ENCODE results near the gene DMD. TPM values are rescaled to one million over a fixed set of nuclear protein-coding genes. Genes with fewer than 3 reads are reported as not detected.

The DMD gene
- total and polyA plus RNA-seq, 4 experiments from 2014 or later: 0.18 to 0.55 (median 0.19) TPM; not detected in 1

DNA sequence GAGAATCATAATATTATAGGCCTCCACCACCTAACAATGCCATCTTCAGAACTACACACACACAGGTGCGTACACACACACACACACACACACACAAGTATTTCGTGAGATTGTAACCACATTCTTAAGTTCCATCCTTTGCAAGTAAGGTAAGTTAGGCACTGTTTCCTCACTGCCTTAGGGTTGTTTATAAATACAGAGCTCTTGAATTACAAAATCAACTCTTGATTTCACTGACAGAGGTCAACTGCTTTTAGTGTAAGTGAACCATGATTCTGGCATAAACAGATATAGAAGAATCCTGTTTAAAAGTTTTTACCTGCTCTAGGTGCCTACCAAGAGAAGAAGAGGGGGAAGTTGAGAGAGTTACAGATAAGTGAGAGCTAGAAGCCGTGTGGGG, 166.1 kb downstream of the DMD start:
- no peak overlapping the region for H3K27ac Mint-ChIP-seq
- no peaks in the 10 kb centered on the region for H3K4me1 Mint-ChIP-seq
- Histone ChIP-seq H3K27ac (ENCODE audit: low read depth, low read length) (no peak overlapping the region), H3K4me1 (ENCODE audit: insufficient read depth, low read length) (no peaks in the 10 kb centered on the region), H3K36me3 (ENCODE audit: insufficient read depth, low read length) (no peaks in the 10 kb centered on the region), H3K9me3 (ENCODE audit: control insufficient read depth in 1 of 2, low read length in 2 of 2) (no peaks in the 10 kb centered on the region), H3K27me3 (ENCODE audit: insufficient read depth, low read length) (no peaks in the 10 kb centered on the region), H3K4me3 (ENCODE audit: low read length in 2 of 2) (no peak overlapping the region)
- peaks cover 0 to 7% (median 0%) of the 10 kb centered on the region in 8 donors for H3K9me3 Mint-ChIP-seq
- H3K36me3 Mint-ChIP-seq: no peaks in the 10 kb centered on the region
- DNase-seq: no peak
- no peaks in the 10 kb centered on the region for H3K27me3 Mint-ChIP-seq
- ChIA-PET CTCF (ENCODE audit: partially characterized antibody) (no interaction called here), POLR2A (ENCODE audit: partially characterized antibody) (no interaction called here)
- intact Hi-C loops (cut with micrococcal nuclease): no loop called here
- no peak overlapping the region for H3K4me3 Mint-ChIP-seq

DNA sequence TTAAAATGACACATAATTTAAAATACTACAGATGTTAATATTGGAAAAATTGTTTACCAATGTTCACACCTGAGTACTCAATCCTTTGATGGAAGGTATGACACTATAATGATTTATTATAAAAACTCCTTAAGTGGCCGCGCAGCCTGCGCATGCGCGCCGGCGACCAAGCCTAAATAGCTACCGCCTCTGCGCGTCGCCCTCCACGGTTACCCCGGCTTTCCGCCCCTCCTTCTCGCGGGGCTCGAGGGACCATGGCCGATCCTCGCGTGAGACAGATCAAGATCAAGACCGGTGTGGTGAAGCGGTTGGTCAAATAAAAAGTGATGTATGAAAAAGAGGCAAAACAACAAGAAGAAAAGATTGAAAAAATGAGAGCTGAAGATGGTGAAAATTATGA, 170.2 kb downstream of the DMD start:
- Mint-ChIP-seq H3K4me3 (no peak overlapping the region), H3K27me3 (no peaks in the 10 kb centered on the region), H3K27ac (no peak overlapping the region), H3K9me3 (peaks cover 0 to 5% (median 0%) of the 10 kb centered on the region in 8 donors), H3K4me1 (no peaks in the 10 kb centered on the region), H3K36me3 (no peaks in the 10 kb centered on the region)
- Histone ChIP-seq H3K4me3 (ENCODE audit: low read length in 2 of 2) (no peak overlapping the region), H3K27ac (ENCODE audit: low read depth, low read length) (no peak overlapping the region), H3K27me3 (ENCODE audit: insufficient read depth, low read length) (no peaks in the 10 kb centered on the region), H3K36me3 (ENCODE audit: insufficient read depth, low read length) (no peaks in the 10 kb centered on the region), H3K4me1 (ENCODE audit: insufficient read depth, low read length) (no peaks in the 10 kb centered on the region), H3K9me3 (ENCODE audit: control insufficient read depth in 1 of 2, low read length in 2 of 2) (no peaks in the 10 kb centered on the region)
- intact Hi-C loops (cut with micrococcal nuclease): no loop called here
- DNase-seq: no peak
- ChIA-PET POLR2A (ENCODE audit: partially characterized antibody) (no interaction called here), CTCF (ENCODE audit: partially characterized antibody) (no interaction called here)

DNA sequence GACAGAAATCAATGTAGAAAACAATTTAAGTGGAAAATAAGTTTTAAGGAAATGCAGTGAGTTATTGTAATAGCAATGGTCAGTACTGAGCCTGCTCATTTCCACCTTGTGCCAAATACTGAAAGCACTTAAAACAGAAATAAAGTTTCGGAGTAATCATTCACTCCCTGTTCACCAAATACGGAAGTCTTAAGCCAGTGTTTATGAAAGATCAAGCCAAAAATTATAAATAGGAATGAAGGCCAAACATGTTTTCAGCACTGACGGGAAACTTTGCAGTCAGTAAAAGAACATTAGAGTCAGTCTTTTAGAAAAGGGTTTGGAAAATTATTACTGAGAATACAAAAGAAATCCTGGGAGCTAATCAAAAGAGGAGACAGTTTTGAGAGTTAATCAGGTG, 178.6 kb downstream of the DMD start:
- H3K4me1 ChIP-seq (ENCODE audit: insufficient read depth, low read length): no peaks in the 10 kb centered on the region
- H3K27ac ChIP-seq (ENCODE audit: low read depth, low read length): no peak overlapping the region
- H3K36me3 Mint-ChIP-seq: no peaks in the 10 kb centered on the region
- CTCF ChIA-PET (ENCODE audit: partially characterized antibody): no interaction called here
- DNase-seq: no peak
- H3K36me3 ChIP-seq (ENCODE audit: insufficient read depth, low read length): no peaks in the 10 kb centered on the region
- H3K4me3 ChIP-seq (ENCODE audit: low read length in 2 of 2): no peak overlapping the region
- no peaks in the 10 kb centered on the region for H3K27me3 ChIP-seq (ENCODE audit: insufficient read depth, low read length)
- no peaks in the 10 kb centered on the region for H3K9me3 ChIP-seq (ENCODE audit: control insufficient read depth in 1 of 2, low read length in 2 of 2)
- H3K27ac Mint-ChIP-seq: no peak overlapping the region
- no peaks in the 10 kb centered on the region for H3K27me3 Mint-ChIP-seq
- H3K4me3 Mint-ChIP-seq: no peak overlapping the region
- POLR2A ChIA-PET (ENCODE audit: partially characterized antibody): no interaction called here
- no peaks in the 10 kb centered on the region for H3K4me1 Mint-ChIP-seq
- H3K9me3 Mint-ChIP-seq: peaks cover 0 to 4% (median 0%) of the 10 kb centered on the region in 8 donors
- intact Hi-C loops (cut with micrococcal nuclease): no loop called here

DNA sequence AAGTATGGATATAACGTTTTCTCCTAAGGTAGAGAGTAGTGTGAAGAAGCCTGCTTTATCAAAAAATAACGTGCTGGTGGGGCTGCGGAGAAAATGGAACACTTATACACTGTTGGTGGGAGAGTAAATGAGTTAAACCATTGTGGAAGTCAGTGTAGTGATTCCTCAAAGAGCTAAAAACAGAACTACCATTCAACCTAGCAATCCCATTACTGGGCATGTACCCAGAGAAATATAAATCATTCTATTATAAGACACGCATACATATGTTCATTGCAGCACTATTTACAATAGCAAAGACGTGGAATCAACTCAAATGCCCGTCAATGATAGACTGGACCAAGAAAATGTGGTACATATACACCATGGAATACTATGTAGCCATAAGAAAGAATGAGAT, 196.4 kb downstream of the DMD start:
- Histone ChIP-seq H3K27me3 (ENCODE audit: insufficient read depth, low read length) (no peaks in the 10 kb centered on the region), H3K4me1 (ENCODE audit: insufficient read depth, low read length) (no peaks in the 10 kb centered on the region), H3K9me3 (ENCODE audit: control insufficient read depth in 1 of 2, low read length in 2 of 2) (no peaks in the 10 kb centered on the region), H3K27ac (ENCODE audit: low read depth, low read length) (no peak overlapping the region), H3K36me3 (ENCODE audit: insufficient read depth, low read length) (no peaks in the 10 kb centered on the region), H3K4me3 (ENCODE audit: low read length in 2 of 2) (no peak overlapping the region)
- peaks cover 0 to 8% (median 0%) of the 10 kb centered on the region in 8 donors for H3K9me3 Mint-ChIP-seq
- no peaks in the 10 kb centered on the region for H3K4me1 Mint-ChIP-seq
- no peak for DNase-seq
- no peaks in the 10 kb centered on the region for H3K27me3 Mint-ChIP-seq
- ChIA-PET POLR2A (ENCODE audit: partially characterized antibody) (no interaction called here), CTCF (ENCODE audit: partially characterized antibody) (no interaction called here)
- intact Hi-C loops (cut with micrococcal nuclease): no loop called here
- H3K4me3 Mint-ChIP-seq: no peak overlapping the region
- no peak overlapping the region for H3K27ac Mint-ChIP-seq
- H3K36me3 Mint-ChIP-seq: no peaks in the 10 kb centered on the region

DNA sequence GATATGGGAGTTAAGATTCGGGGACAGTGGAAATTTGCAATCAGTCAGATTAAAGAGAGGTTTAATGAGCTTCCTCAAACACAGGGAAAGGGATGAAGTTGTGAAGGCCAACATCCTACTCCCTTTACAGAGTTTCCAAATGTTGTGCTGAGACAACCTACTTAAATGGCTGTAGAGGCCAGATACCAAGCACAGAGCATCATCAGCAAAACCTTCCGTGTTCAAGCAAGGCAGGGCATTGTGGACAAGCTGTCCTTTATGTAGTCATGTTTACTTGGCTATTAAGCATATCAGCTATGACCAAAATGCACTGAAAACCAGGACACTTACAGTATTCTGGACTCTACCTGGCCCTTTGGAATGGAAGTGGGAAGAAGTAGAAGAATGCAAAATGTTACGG, 197.3 kb downstream of the DMD start:
- intact Hi-C loops (cut with micrococcal nuclease): no loop called here
- no peak for DNase-seq
- Histone ChIP-seq H3K27ac (ENCODE audit: low read depth, low read length) (no peak overlapping the region), H3K4me1 (ENCODE audit: insufficient read depth, low read length) (no peaks in the 10 kb centered on the region), H3K9me3 (ENCODE audit: control insufficient read depth in 1 of 2, low read length in 2 of 2) (no peaks in the 10 kb centered on the region), H3K4me3 (ENCODE audit: low read length in 2 of 2) (no peak overlapping the region), H3K27me3 (ENCODE audit: insufficient read depth, low read length) (no peaks in the 10 kb centered on the region), H3K36me3 (ENCODE audit: insufficient read depth, low read length) (no peaks in the 10 kb centered on the region)
- Mint-ChIP-seq H3K36me3 (no peaks in the 10 kb centered on the region), H3K4me3 (no peak overlapping the region), H3K27ac (no peak overlapping the region), H3K27me3 (no peaks in the 10 kb centered on the region), H3K4me1 (no peaks in the 10 kb centered on the region), H3K9me3 (peaks cover 0 to 8% (median 0%) of the 10 kb centered on the region in 8 donors)
- POLR2A ChIA-PET (ENCODE audit: partially characterized antibody): no interaction called here
- CTCF ChIA-PET (ENCODE audit: partially characterized antibody): no interaction called here

DNA sequence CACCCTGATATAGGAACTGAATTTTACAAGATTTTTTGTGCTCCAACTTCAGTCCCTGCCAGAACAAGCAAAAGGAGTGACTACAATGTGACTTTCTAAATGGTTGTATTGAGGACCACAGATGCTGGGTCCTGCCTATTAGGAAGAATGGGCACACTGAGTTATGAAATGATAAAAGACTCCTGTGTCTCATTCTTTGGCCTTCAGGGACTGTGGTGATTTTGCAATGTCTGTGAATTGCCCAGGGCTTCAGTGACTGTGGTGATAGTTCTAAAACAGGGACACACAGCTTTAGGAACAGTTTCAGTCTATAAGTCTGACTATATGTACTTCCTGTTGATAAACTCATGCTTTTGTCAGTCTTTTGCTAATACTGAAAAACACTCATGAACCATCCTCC, 210.2 kb downstream of the DMD start:
- Histone ChIP-seq H3K4me1 (ENCODE audit: insufficient read depth, low read length) (no peaks in the 10 kb centered on the region), H3K27me3 (ENCODE audit: insufficient read depth, low read length) (no peaks in the 10 kb centered on the region), H3K36me3 (ENCODE audit: insufficient read depth, low read length) (no peaks in the 10 kb centered on the region), H3K4me3 (ENCODE audit: low read length in 2 of 2) (no peak overlapping the region), H3K9me3 (ENCODE audit: control insufficient read depth in 1 of 2, low read length in 2 of 2) (no peaks in the 10 kb centered on the region), H3K27ac (ENCODE audit: low read depth, low read length) (no peak overlapping the region)
- Mint-ChIP-seq H3K4me1 (no peaks in the 10 kb centered on the region), H3K9me3 (peaks cover 0 to 4% (median 0%) of the 10 kb centered on the region in 8 donors), H3K27ac (no peak overlapping the region), H3K4me3 (no peak overlapping the region), H3K27me3 (no peaks in the 10 kb centered on the region), H3K36me3 (no peaks in the 10 kb centered on the region)
- no peak for DNase-seq
- ChIA-PET POLR2A (ENCODE audit: partially characterized antibody) (no interaction called here), CTCF (ENCODE audit: partially characterized antibody) (no interaction called here)
- intact Hi-C loops (cut with micrococcal nuclease): no loop called here

DNA sequence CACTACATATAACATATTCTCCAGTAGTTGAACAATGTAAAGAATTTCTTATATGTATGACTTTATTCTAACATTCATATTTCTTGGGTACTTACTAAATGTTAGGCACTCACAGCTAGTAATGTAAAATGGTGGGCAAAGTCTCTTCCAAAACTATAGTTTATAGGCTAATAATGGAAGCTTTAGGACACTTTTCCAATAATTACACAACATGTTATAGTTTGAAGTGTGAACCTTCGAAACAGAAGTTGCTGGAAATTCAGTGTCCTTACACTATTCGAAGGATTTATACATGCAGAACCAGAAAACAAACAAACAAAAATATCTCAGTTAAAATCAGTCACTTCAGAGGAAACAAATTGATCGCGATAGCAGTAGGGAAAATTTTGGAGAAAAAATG, 212.6 kb downstream of the DMD start:
- intact Hi-C loops (cut with micrococcal nuclease): no loop called here
- H3K36me3 Mint-ChIP-seq: no peaks in the 10 kb centered on the region

DNA sequence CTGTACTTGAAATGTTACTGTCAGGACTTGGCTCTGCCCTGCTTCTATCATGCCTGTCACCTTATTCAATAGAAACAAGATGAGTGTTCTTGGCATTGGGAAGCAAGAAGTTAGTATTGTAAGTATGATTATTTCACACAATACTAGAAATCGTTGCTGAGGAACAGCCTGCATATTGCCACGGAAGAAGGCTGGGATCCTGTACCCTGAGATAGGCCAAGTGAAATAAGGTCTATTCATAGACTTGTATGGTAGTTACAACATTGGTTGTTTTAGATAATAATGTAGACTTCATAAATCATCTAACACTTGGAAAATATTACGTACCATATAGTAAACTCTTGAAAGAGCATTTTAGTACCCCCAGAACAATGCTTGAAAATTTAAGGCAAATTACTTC, 215.9 kb downstream of the DMD start:
- Histone ChIP-seq H3K9me3 (ENCODE audit: control insufficient read depth in 1 of 2, low read length in 2 of 2) (no peaks in the 10 kb centered on the region), H3K27ac (ENCODE audit: low read depth, low read length) (no peak overlapping the region), H3K36me3 (ENCODE audit: insufficient read depth, low read length) (no peaks in the 10 kb centered on the region), H3K4me1 (ENCODE audit: insufficient read depth, low read length) (no peaks in the 10 kb centered on the region), H3K4me3 (ENCODE audit: low read length in 2 of 2) (no peak overlapping the region), H3K27me3 (ENCODE audit: insufficient read depth, low read length) (no peaks in the 10 kb centered on the region)
- Mint-ChIP-seq H3K9me3 (peaks cover 0 to 5% (median 0%) of the 10 kb centered on the region in 8 donors), H3K27me3 (no peaks in the 10 kb centered on the region), H3K36me3 (no peaks in the 10 kb centered on the region), H3K27ac (no peak overlapping the region), H3K4me1 (no peaks in the 10 kb centered on the region), H3K4me3 (no peak overlapping the region)
- ChIA-PET POLR2A (ENCODE audit: partially characterized antibody) (no interaction called here), CTCF (ENCODE audit: partially characterized antibody) (no interaction called here)
- intact Hi-C loops (cut with micrococcal nuclease): no loop called here
- no peak for DNase-seq

More for the DNA sequence above, 212.6 kb downstream of the DMD start:
- Mint-ChIP-seq H3K27me3 (no peaks in the 10 kb centered on the region), H3K4me3 (no peak overlapping the region), H3K4me1 (no peaks in the 10 kb centered on the region), H3K27ac (no peak overlapping the region), H3K9me3 (peaks cover 0 to 2% (median 0%) of the 10 kb centered on the region in 8 donors)
- Histone ChIP-seq H3K9me3 (ENCODE audit: control insufficient read depth in 1 of 2, low read length in 2 of 2) (no peaks in the 10 kb centered on the region), H3K4me3 (ENCODE audit: low read length in 2 of 2) (no peak overlapping the region), H3K4me1 (ENCODE audit: insufficient read depth, low read length) (no peaks in the 10 kb centered on the region), H3K27me3 (ENCODE audit: insufficient read depth, low read length) (no peaks in the 10 kb centered on the region), H3K36me3 (ENCODE audit: insufficient read depth, low read length) (no peaks in the 10 kb centered on the region), H3K27ac (ENCODE audit: low read depth, low read length) (no peak overlapping the region)
- CTCF ChIA-PET (ENCODE audit: partially characterized antibody): interaction anchor here (0.7 kb wide), 1 partner anchor 1723 kb away, joined by 3 read pairs; no protein-coding TSS in a partner anchor
- POLR2A ChIA-PET (ENCODE audit: partially characterized antibody): no interaction called here
- no peak for DNase-seq
